HG02852 (cell line): ENCODE results near the gene RALGAPB.
"Not testable (repeated sequence)": the region's sequence is repeated elsewhere in the genome, so short reads cannot be mapped to it uniquely, and the experiment has no call there.

Experiments used
- ATAC-seq: cut with Tn5 transposase; IDR thresholded peaks from one replicate; pipeline ENCODE4 v1.9.1; 2021; ENCODE audit warnings: mild to moderate bottlenecking, moderate library complexity; ENCODE audit not compliant: unreplicated experiment

The RALGAPB gene

GRCh38 chr20:38472513-38473366 lies at the start of gene RALGAPB:
TSS of gene RALGAPB (plus strand) at chr20:38472843. CDS start at chr20:38488433, 15,590 bp downstream.
- ATAC-seq: peak; percentile 90

GRCh38 chr20:38423541-38423940 lies 49.1 kb upstream of the RALGAPB start:
- no peak for ATAC-seq

GRCh38 chr20:38424401-38424800 lies 48.2 kb upstream of the RALGAPB start:
- ATAC-seq: no peak

- no peak for ATAC-seq
Measured at GRCh38 chr20:38426006-38426897, 46.4 kb upstream of the RALGAPB start.

GRCh38 chr20:38427655-38428023 lies 45.0 kb upstream of the RALGAPB start:
- ATAC-seq: no peak

GRCh38 chr20:38428800-38429199 lies 43.8 kb upstream of the RALGAPB start:
- ATAC-seq: no peak

GRCh38 chr20:38429301-38429700 lies 43.3 kb upstream of the RALGAPB start:
- ATAC-seq: no peak

GRCh38 chr20:38430679-38431325 lies 41.8 kb upstream of the RALGAPB start:
- ATAC-seq: no peak

- ATAC-seq: no peak
Measured at GRCh38 chr20:38432292-38432691, 40.4 kb upstream of the RALGAPB start.

GRCh38 chr20:38432870-38433269 lies 39.8 kb upstream of the RALGAPB start:
- not testable (repeated sequence) for ATAC-seq

- ATAC-seq: no peak
Measured at GRCh38 chr20:38433304-38433972, 39.2 kb upstream of the RALGAPB start.

GRCh38 chr20:38434301-38434741 lies 38.3 kb upstream of the RALGAPB start:
- no peak for ATAC-seq

GRCh38 chr20:38434770-38435554 lies 37.7 kb upstream of the RALGAPB start, which contains the start of gene SNHG17:
TSS of gene SNHG17 (minus strand) at chr20:38435328.
- peak; percentile 68 for ATAC-seq

- ATAC-seq: no peak
Measured at GRCh38 chr20:38435555-38435939, 37.1 kb upstream of the RALGAPB start.

- ATAC-seq: no peak
Measured at GRCh38 chr20:38437796-38438195, 34.8 kb upstream of the RALGAPB start.

- not testable (repeated sequence) for ATAC-seq
Measured at GRCh38 chr20:38441110-38441509, 31.5 kb upstream of the RALGAPB start.

- ATAC-seq: no peak
Measured at GRCh38 chr20:38441916-38442315, 30.7 kb upstream of the RALGAPB start.

- no peak for ATAC-seq
Measured at GRCh38 chr20:38445381-38445796, 27.3 kb upstream of the RALGAPB start.

GRCh38 chr20:38445901-38446425 lies 26.7 kb upstream of the RALGAPB start:
- no peak for ATAC-seq
